GM19452 (cell line): ENCODE measurements around the gene OR10C1.

Source experiments
- ATAC-seq: cut with Tn5 transposase; IDR thresholded peaks from one replicate; pipeline ENCODE4 v1.9.1; 2021; ENCODE audit not compliant: unreplicated experiment

The OR10C1 gene

GRCh38 chr6:29477923-29478450, 38.9 kb downstream of the OR10C1 start:
- ATAC-seq: no peak

GRCh38 chr6:29478740-29479139, 39.6 kb downstream of the OR10C1 start:
- ATAC-seq: no peak

DNA sequence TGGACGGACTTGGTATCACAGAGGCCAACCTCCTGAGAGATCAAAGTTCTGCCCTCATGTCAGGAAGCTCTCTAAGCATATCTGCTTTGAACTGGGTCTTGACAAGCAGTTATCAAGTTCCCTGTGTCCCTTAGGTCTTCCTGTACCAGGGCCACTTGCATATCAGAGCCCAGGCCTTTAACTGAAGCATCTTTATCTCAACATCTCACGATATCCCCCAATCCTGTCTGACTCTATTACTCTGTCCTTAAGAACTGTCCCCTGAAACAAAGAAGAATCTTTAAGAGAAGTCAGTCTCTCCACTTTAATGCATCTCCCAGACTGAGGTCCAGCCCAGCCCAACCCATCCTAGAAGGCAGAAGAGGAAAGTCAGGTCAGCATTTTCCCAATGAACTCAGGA, 40.5 kb downstream of the OR10C1 start:
- ATAC-seq: no peak

DNA sequence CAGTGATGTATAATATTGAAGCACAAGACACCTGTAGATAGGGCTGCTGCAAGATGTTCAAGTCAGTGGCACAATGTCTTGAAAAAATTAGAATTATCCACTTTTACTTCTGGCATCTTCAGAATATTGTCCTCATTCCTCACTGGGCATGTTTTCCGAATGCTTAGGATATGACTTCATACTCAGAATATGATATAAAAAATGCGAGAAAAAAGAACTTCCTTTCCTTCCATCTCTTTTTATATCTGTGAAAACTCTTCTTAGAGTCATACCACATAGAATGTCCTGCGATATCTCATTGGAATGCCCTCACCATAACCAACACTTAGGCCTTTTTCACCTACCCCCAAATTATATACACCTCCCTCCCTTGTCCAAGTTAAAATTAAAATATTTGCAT, 44.1 kb downstream of the OR10C1 start:
- ATAC-seq: no peak

DNA sequence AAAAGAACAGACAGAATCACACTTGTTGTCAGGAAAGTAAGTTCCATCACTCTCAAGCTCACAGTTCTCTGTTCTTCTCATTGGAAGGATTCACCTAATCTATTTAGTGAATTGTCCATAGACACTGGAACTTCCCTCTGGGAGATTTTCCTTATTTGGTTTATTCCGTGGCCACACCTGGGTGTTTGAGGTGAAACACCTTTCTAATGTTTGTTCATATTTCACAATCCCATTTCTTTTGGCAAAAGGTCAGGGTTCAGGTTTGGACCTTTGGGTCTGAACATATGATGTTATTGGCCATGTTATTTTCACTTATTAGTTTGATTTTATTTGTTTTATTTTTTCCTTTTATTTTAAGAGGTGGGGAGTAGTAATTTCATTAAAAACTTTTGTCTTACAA, 44.6 kb downstream of the OR10C1 start:
- ATAC-seq: no peak

DNA sequence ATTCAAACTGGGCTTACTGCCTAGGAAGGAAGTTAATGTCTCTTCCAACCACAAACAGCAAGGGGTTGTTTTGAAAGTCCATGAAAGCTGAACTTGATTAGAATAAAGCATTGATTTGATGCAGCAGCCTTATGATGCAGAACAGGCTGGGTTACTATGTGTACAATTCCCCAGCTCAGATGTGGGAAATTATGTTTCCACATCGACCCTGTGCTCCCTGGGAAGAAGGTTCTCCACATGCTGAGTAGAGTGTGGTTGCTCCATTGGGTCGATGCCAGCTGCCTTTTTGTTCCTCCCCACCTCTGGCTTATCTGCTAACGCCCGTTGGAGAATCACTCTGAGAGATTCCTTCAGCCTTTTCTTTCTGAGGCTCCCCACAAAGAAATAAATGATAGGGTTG, 47.5 kb downstream of the OR10C1 start:
- ATAC-seq: no peak

GRCh38 chr6:29487131-29487530, 48.0 kb downstream of the OR10C1 start:
- ATAC-seq: no peak

DNA sequence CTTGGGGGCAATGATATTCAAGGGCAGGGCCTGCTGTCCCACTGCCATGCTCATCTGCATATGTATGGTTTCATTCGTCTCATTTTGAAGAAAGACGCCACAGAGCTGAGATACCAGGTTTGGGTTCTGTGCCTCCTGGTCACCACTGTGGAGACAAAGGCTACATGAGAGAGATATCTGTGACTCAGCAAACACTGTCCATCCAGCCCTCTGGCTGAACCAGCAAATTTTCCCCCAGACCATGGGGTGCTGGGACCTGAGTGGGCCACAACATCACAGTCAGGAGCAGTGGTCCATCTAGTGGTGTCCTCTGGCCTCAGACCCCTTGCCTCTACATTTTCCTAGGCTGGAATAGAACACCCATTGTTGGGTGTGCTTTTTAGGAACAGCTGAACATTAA, 48.6 kb downstream of the OR10C1 start, which contains the start of gene MAS1L:
Gene MAS1L, minus strand, starts transcription at position 297 of the 400 bp plus-strand sequence. Its CDS starts 54 bp downstream, at position 243.
- ATAC-seq: no peak

- ATAC-seq: no peak
These were observed 49.8 kb downstream of the OR10C1 start for GRCh38 chr6:29488874-29489273.

DNA sequence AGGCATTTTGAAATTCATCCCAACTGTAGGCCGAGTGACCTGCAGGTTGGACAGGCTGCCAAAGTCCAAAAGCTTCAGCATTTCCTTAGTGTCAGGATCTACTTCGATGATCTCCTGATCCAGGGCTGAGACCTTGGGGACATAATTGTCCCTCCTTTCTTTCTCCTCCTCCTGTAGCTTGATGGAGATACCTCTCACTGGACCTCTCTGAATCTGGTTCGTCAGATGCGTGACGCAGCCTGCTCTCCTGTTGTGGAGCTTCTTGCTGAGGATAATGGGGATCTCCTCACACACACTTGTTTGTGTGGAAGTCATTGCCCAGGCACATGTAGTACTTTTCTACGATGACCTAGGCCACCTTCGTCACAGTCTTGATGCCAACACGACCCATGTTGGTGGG, 50.2 kb downstream of the OR10C1 start:
- no peak for ATAC-seq

DNA sequence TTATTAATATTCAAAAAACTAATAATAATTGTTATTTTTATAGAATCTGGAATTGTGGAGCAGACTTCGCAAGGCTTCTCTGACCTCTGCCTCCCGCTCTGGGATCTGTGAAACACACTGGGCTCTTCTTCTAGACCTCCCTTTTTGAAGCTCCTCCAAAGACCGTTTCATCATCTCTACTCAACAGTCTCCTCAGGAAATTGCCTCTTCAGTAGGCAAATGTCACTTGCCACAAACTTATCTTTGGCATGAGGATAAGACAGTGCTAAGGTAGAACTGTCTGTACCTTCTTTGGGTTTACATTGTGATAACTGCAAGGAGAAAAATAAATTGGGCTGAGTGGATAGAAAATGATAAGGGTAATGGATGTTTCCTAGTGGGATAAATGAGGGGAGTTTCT, 50.9 kb downstream of the OR10C1 start:
- ATAC-seq: no peak

- ATAC-seq: no peak
These were observed 51.4 kb downstream of the OR10C1 start for GRCh38 chr6:29490552-29490951.
